ENCODE results near the gene SMARCD3. TPM values are rescaled to one million over a fixed set of nuclear protein-coding genes. Genes with fewer than 3 reads are reported as not detected.

SMARCD3 gene
- total and polyA plus RNA-seq, 2 experiments from 2014 or later = 3.3 to 4.0 TPM

DNA sequence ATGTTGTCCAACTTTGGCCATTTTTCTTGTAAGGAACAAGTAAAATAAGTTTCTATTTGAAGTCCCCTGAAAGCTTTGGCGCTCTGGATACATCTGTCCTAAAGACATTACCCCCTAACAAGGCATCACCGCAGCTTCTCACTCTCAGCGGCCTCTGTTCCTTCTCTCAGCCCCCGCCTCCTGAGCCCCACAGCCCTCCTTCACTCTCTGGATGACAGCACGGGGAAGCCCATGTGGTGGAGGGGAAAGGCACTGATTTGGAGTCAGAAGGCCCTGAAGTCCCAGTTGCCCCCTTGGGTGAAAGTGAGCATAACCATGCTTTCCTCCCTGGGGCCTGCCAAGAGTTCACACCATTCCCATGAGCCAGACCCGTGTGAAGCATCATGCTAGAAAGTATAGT is 42.8 kb downstream of the SMARCD3 start:
- H3K36me3 ChIP-seq (ENCODE audit: insufficient read depth) = no peaks in the 10 kb centered on the region
- no peak for TF ChIP-seq CTCF (conservative IDR thresholded peaks at IDR 0.05; ENCODE audit: low read depth in 2 of 2)
- no peak for TF ChIP-seq ZNF114 (CRISPR knock-in tag; IDR thresholded peaks at IDR 0.05)
- no peak for TF ChIP-seq EZH2phosphoT487 (IDR thresholded peaks at IDR 0.05; ENCODE audit: unreplicated experiment)
- no peak for TF ChIP-seq EZH2 (IDR thresholded peaks at IDR 0.05; ENCODE audit: low read depth, unreplicated experiment)
- no peak for TF ChIP-seq POLR2AphosphoS5 (IDR thresholded peaks at IDR 0.05; ENCODE audit: low read depth)
- TF ChIP-seq ZNF462 (CRISPR knock-in tag; IDR thresholded peaks at IDR 0.05) = no peak
- TF ChIP-seq JUNB (IDR thresholded peaks at IDR 0.05; ENCODE audit: unreplicated experiment) = no peak
- no peak for TF ChIP-seq ZNF331 (CRISPR knock-in tag; IDR thresholded peaks at IDR 0.05; ENCODE audit: low read depth)
- TF ChIP-seq NANOG (IDR thresholded peaks at IDR 0.05; ENCODE audit: borderline replicate concordance) = no peak
- TF ChIP-seq, protein P1, sequence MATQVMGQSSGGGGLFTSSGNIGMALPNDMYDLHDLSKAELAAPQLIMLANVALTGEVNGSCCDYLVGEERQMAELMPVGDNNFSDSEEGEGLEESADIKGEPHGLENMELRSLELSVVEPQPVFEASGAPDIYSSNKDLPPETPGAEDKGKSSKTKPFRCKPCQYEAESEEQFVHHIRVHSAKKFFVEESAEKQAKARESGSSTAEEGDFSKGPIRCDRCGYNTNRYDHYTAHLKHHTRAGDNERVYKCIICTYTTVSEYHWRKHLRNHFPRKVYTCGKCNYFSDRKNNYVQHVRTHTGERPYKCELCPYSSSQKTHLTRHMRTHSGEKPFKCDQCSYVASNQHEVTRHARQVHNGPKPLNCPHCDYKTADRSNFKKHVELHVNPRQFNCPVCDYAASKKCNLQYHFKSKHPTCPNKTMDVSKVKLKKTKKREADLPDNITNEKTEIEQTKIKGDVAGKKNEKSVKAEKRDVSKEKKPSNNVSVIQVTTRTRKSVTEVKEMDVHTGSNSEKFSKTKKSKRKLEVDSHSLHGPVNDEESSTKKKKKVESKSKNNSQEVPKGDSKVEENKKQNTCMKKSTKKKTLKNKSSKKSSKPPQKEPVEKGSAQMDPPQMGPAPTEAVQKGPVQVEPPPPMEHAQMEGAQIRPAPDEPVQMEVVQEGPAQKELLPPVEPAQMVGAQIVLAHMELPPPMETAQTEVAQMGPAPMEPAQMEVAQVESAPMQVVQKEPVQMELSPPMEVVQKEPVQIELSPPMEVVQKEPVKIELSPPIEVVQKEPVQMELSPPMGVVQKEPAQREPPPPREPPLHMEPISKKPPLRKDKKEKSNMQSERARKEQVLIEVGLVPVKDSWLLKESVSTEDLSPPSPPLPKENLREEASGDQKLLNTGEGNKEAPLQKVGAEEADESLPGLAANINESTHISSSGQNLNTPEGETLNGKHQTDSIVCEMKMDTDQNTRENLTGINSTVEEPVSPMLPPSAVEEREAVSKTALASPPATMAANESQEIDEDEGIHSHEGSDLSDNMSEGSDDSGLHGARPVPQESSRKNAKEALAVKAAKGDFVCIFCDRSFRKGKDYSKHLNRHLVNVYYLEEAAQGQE (IDR thresholded peaks at IDR 0.05; ENCODE audit: unreplicated experiment) = no peak
- no peak for TF ChIP-seq STAT1 (IDR thresholded peaks at IDR 0.05; ENCODE audit: unreplicated experiment)
- no peaks in the 10 kb centered on the region; the same call in 2 of the 3 replicates for H3K36me3 Mint-ChIP-seq (ENCODE audit: low read depth)
- no peak overlapping the region for H3K27ac Mint-ChIP-seq
- H3K9me3 Mint-ChIP-seq = no peaks in the 10 kb centered on the region
- no peak overlapping the region for H3K4me3 Mint-ChIP-seq
- H3K4me1 ChIP-seq (ENCODE audit: insufficient read depth) = peaks cover 4% of the 10 kb centered on the region
- H3K27me3 Mint-ChIP-seq (ENCODE audit: insufficient read depth, low read depth, poor library complexity) = peaks cover 22% of the 10 kb centered on the region
- no peaks in the 10 kb centered on the region for H4K20me1 ChIP-seq (replicated peaks; ENCODE audit: insufficient read depth)
- no peak overlapping the region for H3K4me3 ChIP-seq
- H3K27ac ChIP-seq (ENCODE audit: low read depth) = no peak overlapping the region
- DNase-seq (ENCODE audit: low spot score) (no peak), ATAC-seq (no peak)
- H3K27me3 ChIP-seq (ENCODE audit: insufficient read depth) = no peaks in the 10 kb centered on the region
- H3K4me1 Mint-ChIP-seq = peaks cover 10% of the 10 kb centered on the region
- H3K9me2 ChIP-seq (ENCODE audit: insufficient read depth) = no peaks in the 10 kb centered on the region
- H3K79me2 ChIP-seq (replicated peaks; ENCODE audit: insufficient read depth) = no peaks in the 10 kb centered on the region
- no peaks in the 10 kb centered on the region for H3F3A ChIP-seq (replicated peaks; ENCODE audit: low read depth)
- no peak overlapping the region for H2AFZ ChIP-seq
- H3K4me2 ChIP-seq = no peak overlapping the region

All from GM23338 (cell line).